Adrenal gland (tissue), 12 donors: Measurements from ENCODE around the gene GLTPD2. TPM values are rescaled to one million over a fixed set of nuclear protein-coding genes. Genes with fewer than 3 reads are reported as not detected.

ENCODE experiments used
- DNase-seq, 7 donors: peaks; one replicate each; pipeline ENCODE4 v3.0.0-alpha.2; 2019 to 2020
- H3K27ac ChIP-seq, 5 donors: fragments of 200-600 bp; sonication (generic) in 4 of 5; 1 replicate in 3 of 5; 2 replicates in 2 of 5; pipeline versions ENCODE4 v1.5.1 to v1.8.0; 2016 to 2020; ENCODE audit warnings: mild to moderate bottlenecking in 1 of 5
- H3K27me3 ChIP-seq: fragments of 200-600 bp; 2 replicates; pipeline ENCODE4 v1.8.0; 2021
- H3K36me3 ChIP-seq, 2 donors: fragments of 200-600 bp; replicated peaks in 1 of 2; 1 replicate in 1 of 2; 2 replicates in 1 of 2; pipeline versions ENCODE4 v1.5.1 to v1.8.0; 2018 to 2022
- H3K4me1 ChIP-seq, 2 donors: fragments of 200-600 bp; replicated peaks in 1 of 2; 1 replicate in 1 of 2; 2 replicates in 1 of 2; pipeline versions ENCODE4 v1.5.1 to v1.8.0; 2018 to 2021
- H3K4me3 ChIP-seq, 4 donors: fragments of 200-600 bp; sonication (generic) in 3 of 4; one replicate each; pipeline ENCODE4 v1.5.1; 2016 to 2018
- H3K9me3 ChIP-seq, 3 donors: fragments of 200-600 bp; sonication (generic) in 1 of 3; replicated peaks in 1 of 3; 1 replicate in 2 of 3; 2 replicates in 1 of 3; pipeline versions ENCODE4 v1.5.1 to v1.8.0; 2016 to 2021
- CTCF ChIP-seq, 6 experiments: fragments of 450-650 bp in 4 of 6; fragments of 200-600 bp in 2 of 6; sonication (generic) in 1 of 6; IDR thresholded peaks; 1 replicate in 5 of 6; 2 replicates in 1 of 6; pipeline versions ENCODE4 v1.5.1 to v1.8.0; 2016 to 2021; ENCODE audit warnings: antibody characterized with exemption in 6 of 6, mild to moderate bottlenecking in 2 of 6, moderate library complexity in 1 of 6
- POLR2A ChIP-seq, 2 donors: fragments of 450-650 bp; IDR thresholded peaks; one replicate each; pipeline ENCODE4 v1.6.1; 2017; ENCODE audit warnings: antibody characterized with exemption in 2 of 2, mild to moderate bottlenecking in 2 of 2, moderate library complexity in 1 of 2
- WGBS, 4 donors: extraction: QIAGEN DNeasy Blood & Tissue Kit in 2 of 4; methylation state at CpG; one replicate each; pipeline versions ENCODE4 v1.1.5 to v1.1.7; 2013 to 2017; 5-methylcytosine and 5-hydroxymethylcytosine counted together
- intact Hi-C, 2 donors: fragments of 100-400 bp; cut with DNase I; formaldehyde crosslinking; loops; one replicate each; pipeline versions ENCODE4 v1.14.1 to v1.15.0; 2022 to 2023
- polyA plus RNA-seq, 3 donors: library from polyadenylated mRNA; stranded (reverse); fragments of 200-250 nt in 2 of 3; fragments of 350-450 nt in 1 of 3; fragmentation: Illumina TruSeq in 1 of 3; extraction: RNeasy Lipid Tissue Mini Kit (QIAGEN cat#74804) in 1 of 3; gene quantifications; one replicate each; pipeline ENCODE4 v1.2.3, GENCODE V29; 2013 to 2014
- total RNA-seq, 9 donors: library from RNA; depleted of rRNA in 4 of 9; stranded (reverse); fragments of >200 nt in 4 of 9; fragments of 120-200 nt in 1 of 9; fragmentation: NEBNext Ultra II Directional in 1 of 9; extraction: Animal tissue kit (Norgen Biotek cat#: 25700) in 1 of 9; gene quantifications; one replicate each; pipeline versions ENCODE4 v1.1.0 to v1.2.4, GENCODE V29; 2013 to 2023
- donor health status: healthy with polysubstance abuse.
- donor health status: Bipolar disorder and iron deficiency.
- donor health status: DM: yes; HTN: yes; CAD: no.
- donor health status: DM: no; HTN: no; CAD: no.
- donor health status: DM: no; HTN: no; CAD: no.
- donor health status: DM: yes; HTN: yes; CAD: no.

Gene GLTPD2
- total and polyA plus RNA-seq, 12 donors, result not detected

- Histone ChIP-seq H3K27ac (no peak overlapping the region), H3K36me3 (no peaks in the 10 kb centered on the region), H3K4me1 (peaks cover 6 to 9% of the 10 kb centered on the region in 2 donors), H3K4me3 (no peak overlapping the region), H3K9me3 (no peaks in the 10 kb centered on the region), H3K27me3 (peaks cover 6% of the 10 kb centered on the region)
- 88 to 96% (median 93%) methylated on average over 8 of the region's 8 CpGs for WGBS, 4 donors
- TF ChIP-seq POLR2A (IDR thresholded peaks at IDR 0.05), result no peak
- no peak for TF ChIP-seq CTCF (IDR thresholded peaks at IDR 0.05)
- DNase-seq, result no peak
- intact Hi-C loops, result no loop called here
These were observed 45.5 kb upstream of the GLTPD2 start for GRCh38 chr17:4743216-4743615.

GRCh38 chr17:4743898-4744297, 44.9 kb upstream of the GLTPD2 start:
- WGBS, 4 donors, result 81 to 91% (median 84%) methylated on average over 8 to 9 of the region's 9 CpGs
- Histone ChIP-seq H3K36me3 (no peaks in the 10 kb centered on the region), H3K9me3 (no peaks in the 10 kb centered on the region), H3K4me3 (no peak overlapping the region), H3K27me3 (peaks cover 6% of the 10 kb centered on the region), H3K27ac (no peak overlapping the region), H3K4me1 (peaks cover 3% of the 10 kb centered on the region in 2 donors)
- TF ChIP-seq CTCF (IDR thresholded peaks at IDR 0.05) (no peak), POLR2A (IDR thresholded peaks at IDR 0.05) (no peak)
- no peak for DNase-seq
- intact Hi-C loops, result no loop called here

- H3K27me3 ChIP-seq, result peaks cover 6% of the 10 kb centered on the region
- intact Hi-C loops, result no loop called here
These were observed 43.5 kb upstream of the GLTPD2 start for GRCh38 chr17:4744999-4745969.

More at GRCh38 chr17:4744999-4745969, 43.5 kb upstream of the GLTPD2 start:
- 18 to 37% (median 22%) methylated on average over 24 to 51 of the region's 51 CpGs for WGBS, 4 donors
- no peaks in the 10 kb centered on the region for H3K36me3 ChIP-seq
- no peak overlapping the region for H3K4me3 ChIP-seq
- TF ChIP-seq CTCF (IDR thresholded peaks at IDR 0.05), result no peak
- TF ChIP-seq POLR2A (IDR thresholded peaks at IDR 0.05), result no peak
- no peak overlapping the region for H3K27ac ChIP-seq
- H3K9me3 ChIP-seq, result no peaks in the 10 kb centered on the region
- DNase-seq, result no peak
- H3K4me1 ChIP-seq, result no peaks in the 10 kb centered on the region
